A549 (cell line): Measurements from ENCODE around the gene TFRC. TPM values are rescaled to one million over a fixed set of nuclear protein-coding genes. Genes with fewer than 3 reads are reported as not detected.

Source experiments
- ATAC-seq, 2 experiments: fragments of 200-7000 bp in 1 of 2; fragments of >200 bp in 1 of 2; cut with Nextera tagmentation in 1 of 2; cut with Tn5 transposase in 1 of 2; 3 replicates each; pipeline versions ENCODE4 v1.8.0 to v1.9.1; 2018 to 2020; ENCODE audit warnings: mild to moderate bottlenecking in 1 of 2, moderate library complexity in 1 of 2
- CTCF ChIA-PET: fragments of 300-600 bp; sonication (Branson Sonifier 250); formaldehyde crosslinking; extraction: SDS; loops from one replicate; lab custom pipeline; 2021; ENCODE audit warnings: antibody characterized with exemption, inconsistent platforms; lab: Yijun Ruan, JAX
- POLR2A ChIA-PET: fragments of 350-600 bp; formaldehyde crosslinking; extraction: SDS; loops from one replicate; lab custom pipeline; 2021; ENCODE audit warnings: antibody characterized with exemption, inconsistent platforms; lab: Yijun Ruan, JAX
- DNase-seq, 2 experiments: peaks; one replicate each; pipeline versions ENCODE4 v3.0.0 to v3.0.0-alpha.2; 2011 to 2016; ENCODE audit warnings: low read depth in 1 of 2, low spot score in 1 of 2
- FAIRE-seq: peaks from 2 replicates; lab custom pipeline; 2011; peaks lifted over from hg19 to GRCh38; lab: Jason Lieb, UNC
- H3K27ac ChIP-seq, 2 experiments: fragments of >200 bp; sonication (Bioruptor Twin); formaldehyde crosslinking; 3 replicates each; pipeline ENCODE4 v1.5.1; 2016 to 2017
- H3K4me1 ChIP-seq: fragments of >200 bp; sonication (Bioruptor Twin); formaldehyde crosslinking; 3 replicates; pipeline ENCODE4 v1.6.1; 2016
- H3K4me2 ChIP-seq: fragments of >200 bp; sonication (Bioruptor Twin); formaldehyde crosslinking; 3 replicates; pipeline ENCODE4 v1.6.1; 2016
- H3K4me3 ChIP-seq: fragments of >200 bp; sonication (Bioruptor Twin); formaldehyde crosslinking; 3 replicates; pipeline ENCODE4 v1.5.1; 2016
- H3K9me3 ChIP-seq: fragments of >200 bp; sonication (Bioruptor Twin); formaldehyde crosslinking; 3 replicates; pipeline ENCODE4 v1.6.1; 2016
- BHLHE40 ChIP-seq: IDR thresholded peaks from 2 replicates; pipeline ENCODE4 v1.6.1; 2012; ENCODE audit warnings: low read depth, low read length, inconsistent platforms
- CBX8 ChIP-seq: fragments of 200-600 bp; sonication (generic); IDR thresholded peaks from 2 replicates; pipeline ENCODE4 v1.6.1; 2016
- CHD2 ChIP-seq: fragments of 150-350 bp; IDR thresholded peaks from 2 replicates; pipeline ENCODE4 v1.6.1; 2014; ENCODE audit warnings: low read length; ENCODE audit not compliant: partially characterized antibody
- CHD4 ChIP-seq: fragments of 200-600 bp; sonication (generic); IDR thresholded peaks from 2 replicates; pipeline ENCODE4 v1.6.1; 2016; ENCODE audit warnings: antibody characterized with exemption, mild to moderate bottlenecking, borderline replicate concordance
- EHMT2 ChIP-seq: fragments of 200-600 bp; sonication (generic); IDR thresholded peaks from 2 replicates; pipeline ENCODE4 v1.6.1; 2016; ENCODE audit warnings: antibody characterized with exemption, low read depth, mild to moderate bottlenecking, moderate library complexity
- ESRRA ChIP-seq: fragments of 150-350 bp; IDR thresholded peaks from 2 replicates; pipeline ENCODE4 v1.6.1; 2014; ENCODE audit warnings: mild to moderate bottlenecking, low read length, borderline replicate concordance
- FOXS1 ChIP-seq: fragments of 250-450 bp; sonication (Bioruptor Pico); IDR thresholded peaks from 2 replicates; pipeline ENCODE4 v1.5.0; 2020; ENCODE audit warnings: mild to moderate bottlenecking, moderate library complexity
- HOXA7 ChIP-seq: fragments of 250-450 bp; sonication (Bioruptor Pico); IDR thresholded peaks from 2 replicates; pipeline ENCODE4 v1.5.0; 2020; ENCODE audit warnings: mild to moderate bottlenecking, moderate library complexity
- MAZ ChIP-seq: fragments of 150-350 bp; IDR thresholded peaks from 2 replicates; pipeline ENCODE4 v1.6.1; 2014; ENCODE audit warnings: antibody characterized with exemption, low read depth, low read length, borderline replicate concordance
- MYC ChIP-seq: IDR thresholded peaks from 2 replicates; pipeline ENCODE4 v1.6.1; 2012; ENCODE audit warnings: mild to moderate bottlenecking, inconsistent platforms, low read length, improper control_type of control experiment, borderline replicate concordance
- NFE2L2 ChIP-seq: fragments of 150-350 bp; conservative IDR thresholded peaks from 2 replicates; pipeline ENCODE4 v1.6.1; 2014; ENCODE audit warnings: low read length
- NR3C1 ChIP-seq: fragments of >200 bp; sonication (Bioruptor Twin); formaldehyde crosslinking; IDR thresholded peaks from 3 replicates; pipeline ENCODE4 v1.6.1; 2017
- PHF8 ChIP-seq: fragments of 200-600 bp; sonication (generic); IDR thresholded peaks from 2 replicates; pipeline ENCODE4 v1.6.1; 2016; ENCODE audit warnings: low read depth, mild to moderate bottlenecking, antibody characterized with exemption, moderate library complexity, borderline replicate concordance
- RARB ChIP-seq: fragments of 250-450 bp; sonication (Bioruptor Pico); IDR thresholded peaks from 2 replicates; pipeline ENCODE4 v1.8.0; 2021; ENCODE audit warnings: mild to moderate bottlenecking, moderate library complexity
- RCOR1 ChIP-seq: fragments of 150-350 bp; IDR thresholded peaks from 2 replicates; pipeline ENCODE4 v1.6.1; 2014; ENCODE audit warnings: antibody characterized with exemption, low read length, low read depth
- SMC3 ChIP-seq: fragments of >200 bp; sonication (Bioruptor Twin); formaldehyde crosslinking; IDR thresholded peaks from 3 replicates; pipeline ENCODE4 v1.6.1; 2018; ENCODE audit warnings: inconsistent platforms
- SREBF2 ChIP-seq: fragments of 450-650 bp; IDR thresholded peaks from 2 replicates; pipeline ENCODE4 v1.6.1; 2014; ENCODE audit warnings: mild to moderate bottlenecking, moderate library complexity
- ZFP36 ChIP-seq: fragments of 450-650 bp; IDR thresholded peaks from 2 replicates; pipeline ENCODE4 v1.6.1; 2014; ENCODE audit warnings: borderline replicate concordance; ENCODE audit not compliant: partially characterized antibody
- ZNF302 ChIP-seq: fragments of 250-450 bp; sonication (Bioruptor Pico); IDR thresholded peaks from 2 replicates; pipeline ENCODE4 v1.9.0; 2021; ENCODE audit warnings: inconsistent platforms, mild to moderate bottlenecking, moderate library complexity
- ZSCAN20 ChIP-seq: fragments of 250-450 bp; sonication (Bioruptor Pico); IDR thresholded peaks from 2 replicates; pipeline ENCODE4 v1.8.0; 2022; ENCODE audit warnings: mild to moderate bottlenecking, moderate library complexity
- WGBS: methylation state at CpG from one replicate; pipeline ENCODE4 v1.1.6; 2017; ENCODE audit errors: missing lambda C conversion rate; 5-methylcytosine and 5-hydroxymethylcytosine counted together
- polyA plus RNA-seq, 4 experiments: library from polyadenylated mRNA; depleted of rRNA in 3 of 4; stranded (reverse); fragments of >200 nt; fragmentation: RNase III in 1 of 4; extraction: RNeasy Plus Mini Kit Qiagen cat#74134 plus additional on column Dnase treatment in 1 of 4; gene quantifications; 2 replicates in 3 of 4; 3 replicates in 1 of 4; pipeline ENCODE4 v1.2.3, GENCODE V29; 2011 to 2017
- TF ChIP-seq, protein P1 (sequence below): IDR thresholded peaks from 2 replicates; pipeline ENCODE4 v1.6.1; 2012; ENCODE audit warnings: low read depth, borderline replicate concordance
- TF ChIP-seq, protein P2 (sequence below): fragments of 450-650 bp; IDR thresholded peaks from 2 replicates; pipeline ENCODE4 v1.6.1; 2014; ENCODE audit warnings: antibody characterized with exemption
- TF ChIP-seq, protein P3 (sequence below): fragments of >200 bp; sonication (Bioruptor Twin); formaldehyde crosslinking; IDR thresholded peaks from 2 replicates; pipeline ENCODE4 v1.6.1; 2016
- TF ChIP-seq, protein P4 (sequence below): fragments of 250-450 bp; sonication (Bioruptor Pico); IDR thresholded peaks from 2 replicates; pipeline ENCODE4 v1.5.0; 2021; ENCODE audit warnings: mild to moderate bottlenecking, moderate library complexity, borderline replicate concordance

Gene TFRC
- polyA plus RNA-seq, 2 of the 4 experiments (the other 2 are of a cell fraction) = 132 to 147 TPM

DNA sequence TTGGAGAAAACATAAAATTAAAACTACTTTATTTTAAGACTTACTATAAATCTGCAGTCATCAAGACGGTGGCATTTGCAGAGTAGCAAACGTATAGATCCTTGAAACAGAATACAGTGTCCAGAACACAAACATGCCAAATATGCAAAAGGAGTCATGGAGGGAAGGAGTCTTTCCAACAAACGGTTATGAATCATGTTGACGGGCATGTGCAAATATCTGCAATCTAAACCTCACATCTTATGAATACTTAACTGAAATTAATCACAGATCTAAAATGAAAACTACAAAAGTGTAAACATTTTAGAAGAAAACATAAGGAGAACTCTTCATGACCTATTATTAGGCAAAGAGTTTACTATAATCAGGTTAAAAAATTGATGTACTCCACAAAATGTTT lies 69.4 kb downstream of the TFRC start (continued):
- TF ChIP-seq SMC3 (no peak), NR3C1 (no peak), ZSCAN20 (CRISPR knock-in tag) (no peak), EHMT2 (no peak), CHD2 (no peak)

DNA sequence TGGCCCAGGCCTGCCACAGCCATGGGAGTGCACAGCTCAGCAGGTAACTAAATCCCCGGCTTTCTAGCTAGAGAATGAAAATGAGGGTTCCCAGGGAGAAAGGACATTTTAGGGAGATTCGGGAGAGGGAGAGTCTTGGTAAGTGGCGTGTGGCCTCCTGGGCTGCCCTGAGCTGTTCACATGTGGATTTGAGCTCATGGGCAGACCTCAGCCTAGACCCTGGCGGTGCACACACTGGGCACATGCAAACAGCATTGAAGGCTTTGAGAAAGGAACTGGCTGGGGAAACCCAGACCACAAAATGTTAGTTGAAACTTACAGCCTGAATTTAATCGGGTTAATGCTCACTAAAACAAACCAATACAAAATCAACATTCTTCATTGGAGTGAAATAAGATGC lies 72.4 kb downstream of the TFRC start:
- Histone ChIP-seq H3K4me3 (no peak overlapping the region), H3K9me3 (peaks cover 3% of the 10 kb centered on the region; the same call in 1 of the 3 replicates), H3K4me2 (no peak overlapping the region), H3K4me1 (no peaks in the 10 kb centered on the region), H3K27ac (no peak overlapping the region)
- 49% methylated on average over 5 of the region's 5 CpGs for WGBS
- no peak for DNase-seq
- no peak for ATAC-seq
- POLR2A ChIA-PET = no interaction called here
- TF ChIP-seq HOXA7 (CRISPR knock-in tag) = no peak
- no peak for TF ChIP-seq ZFP36
- no peak for FAIRE-seq
- CTCF ChIA-PET = interaction anchor here (0.6 kb wide), 1 partner anchor 66 kb away, joined by 3 read pairs; no protein-coding TSS in a partner anchor

DNA sequence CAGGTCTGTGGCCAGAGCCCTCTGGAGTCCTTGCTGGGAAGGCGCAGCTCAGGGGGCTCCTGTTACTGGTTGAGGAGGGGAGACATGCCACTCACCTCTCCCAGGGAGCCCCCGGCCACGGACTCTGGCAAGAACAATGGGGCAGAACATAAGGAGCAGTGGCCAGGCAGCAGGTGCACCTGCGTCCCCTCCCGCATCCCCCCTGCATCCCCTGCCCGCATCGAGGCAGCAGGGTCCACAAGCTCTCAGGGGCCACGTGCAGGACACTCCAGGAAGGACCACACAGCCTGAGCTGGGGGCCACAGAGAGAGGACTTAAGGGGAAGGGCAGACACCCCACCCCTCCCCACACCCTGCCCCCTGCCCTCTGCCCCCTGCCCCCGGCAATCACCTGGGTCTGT lies 73.0 kb downstream of the TFRC start:
- DNase-seq = no peak
- WGBS = no CpG with 5 or more reads among the region's 9 CpGs
- ATAC-seq = no peak

DNA sequence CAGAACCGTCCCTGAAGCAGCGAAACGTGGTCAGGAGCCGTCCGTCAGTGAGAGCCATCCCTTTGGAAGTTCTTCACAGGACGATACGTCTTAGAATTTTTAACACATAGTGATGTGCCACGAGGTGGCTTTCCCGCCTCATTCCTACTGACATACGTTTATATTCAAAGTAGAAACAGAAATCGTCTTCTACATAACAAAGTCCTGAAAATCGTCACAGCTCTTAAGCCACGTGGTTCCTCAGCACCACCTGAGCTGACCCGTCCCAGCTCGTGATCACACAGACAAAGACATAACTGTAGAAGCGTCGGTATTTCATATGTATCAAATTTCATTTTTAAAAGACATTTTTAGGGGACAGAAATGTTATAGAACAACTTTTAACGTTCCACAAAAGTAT lies 73.5 kb downstream of the TFRC start:
- no peak for DNase-seq
- TF ChIP-seq PHF8 (no peak), SMC3 (no peak), CBX8 (no peak), ZNF302 (CRISPR knock-in tag) (no peak), ESRRA (no peak), RCOR1 (no peak), MYC (no peak), CHD4 (no peak), FOXS1 (CRISPR knock-in tag) (no peak), HOXA7 (CRISPR knock-in tag) (no peak), MAZ (no peak), RARB (CRISPR knock-in tag) (no peak), NFE2L2 (no peak)
- TF ChIP-seq, protein P1, sequence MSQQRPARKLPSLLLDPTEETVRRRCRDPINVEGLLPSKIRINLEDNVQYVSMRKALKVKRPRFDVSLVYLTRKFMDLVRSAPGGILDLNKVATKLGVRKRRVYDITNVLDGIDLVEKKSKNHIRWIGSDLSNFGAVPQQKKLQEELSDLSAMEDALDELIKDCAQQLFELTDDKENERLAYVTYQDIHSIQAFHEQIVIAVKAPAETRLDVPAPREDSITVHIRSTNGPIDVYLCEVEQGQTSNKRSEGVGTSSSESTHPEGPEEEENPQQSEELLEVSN = no peak
- TF ChIP-seq, protein P2, sequence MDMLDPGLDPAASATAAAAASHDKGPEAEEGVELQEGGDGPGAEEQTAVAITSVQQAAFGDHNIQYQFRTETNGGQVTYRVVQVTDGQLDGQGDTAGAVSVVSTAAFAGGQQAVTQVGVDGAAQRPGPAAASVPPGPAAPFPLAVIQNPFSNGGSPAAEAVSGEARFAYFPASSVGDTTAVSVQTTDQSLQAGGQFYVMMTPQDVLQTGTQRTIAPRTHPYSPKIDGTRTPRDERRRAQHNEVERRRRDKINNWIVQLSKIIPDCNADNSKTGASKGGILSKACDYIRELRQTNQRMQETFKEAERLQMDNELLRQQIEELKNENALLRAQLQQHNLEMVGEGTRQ = no peak
- Histone ChIP-seq H3K4me2 (no peak overlapping the region), H3K27ac (no peak overlapping the region), H3K9me3 (peaks cover 3% of the 10 kb centered on the region; the same call in 1 of the 3 replicates), H3K4me1 (no peaks in the 10 kb centered on the region), H3K4me3 (no peak overlapping the region)
- CTCF ChIA-PET = interaction anchor here (0.6 kb wide), 1 partner anchor 426 kb away, joined by 3 read pairs; no protein-coding TSS in a partner anchor
- no peak for ATAC-seq
- POLR2A ChIA-PET = interaction anchor here (0.6 kb wide), 1 partner anchor 84 kb away, joined by 6 read pairs; no protein-coding TSS in a partner anchor
- WGBS = 65% methylated on average over 18 of the region's 18 CpGs
- FAIRE-seq = no peak

More for the DNA sequence above, 73.0 kb downstream of the TFRC start:
- ChIA-PET POLR2A (no interaction called here), CTCF (interaction anchor here (0.6 kb wide), 1 partner anchor 66 kb away, joined by 3 read pairs; no protein-coding TSS in a partner anchor)
- no peak for TF ChIP-seq BHLHE40
- TF ChIP-seq SREBF2 = no peak
- TF ChIP-seq, protein P2 = no peak
- TF ChIP-seq, protein P3, sequence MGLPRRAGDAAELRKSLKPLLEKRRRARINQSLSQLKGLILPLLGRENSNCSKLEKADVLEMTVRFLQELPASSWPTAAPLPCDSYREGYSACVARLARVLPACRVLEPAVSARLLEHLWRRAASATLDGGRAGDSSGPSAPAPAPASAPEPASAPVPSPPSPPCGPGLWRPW = no peak
- no peak for TF ChIP-seq ZFP36
- TF ChIP-seq, protein P4, sequence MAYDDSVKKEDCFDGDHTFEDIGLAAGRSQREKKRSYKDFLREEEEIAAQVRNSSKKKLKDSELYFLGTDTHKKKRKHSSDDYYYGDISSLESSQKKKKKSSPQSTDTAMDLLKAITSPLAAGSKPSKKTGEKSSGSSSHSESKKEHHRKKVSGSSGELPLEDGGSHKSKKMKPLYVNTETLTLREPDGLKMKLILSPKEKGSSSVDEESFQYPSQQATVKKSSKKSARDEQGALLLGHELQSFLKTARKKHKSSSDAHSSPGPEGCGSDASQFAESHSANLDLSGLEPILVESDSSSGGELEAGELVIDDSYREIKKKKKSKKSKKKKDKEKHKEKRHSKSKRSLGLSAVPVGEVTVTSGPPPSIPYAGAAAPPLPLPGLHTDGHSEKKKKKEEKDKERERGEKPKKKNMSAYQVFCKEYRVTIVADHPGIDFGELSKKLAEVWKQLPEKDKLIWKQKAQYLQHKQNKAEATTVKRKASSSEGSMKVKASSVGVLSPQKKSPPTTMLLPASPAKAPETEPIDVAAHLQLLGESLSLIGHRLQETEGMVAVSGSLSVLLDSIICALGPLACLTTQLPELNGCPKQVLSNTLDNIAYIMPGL = no peak
- TF ChIP-seq, all 56 proteins: peak for 0
- Histone ChIP-seq H3K9me3 (peaks cover 3% of the 10 kb centered on the region; the same call in 1 of the 3 replicates), H3K4me3 (no peak overlapping the region), H3K27ac (no peak overlapping the region), H3K4me2 (no peak overlapping the region), H3K4me1 (no peaks in the 10 kb centered on the region)
- FAIRE-seq = no peak
